Calu3 (cell line): Measurements from ENCODE around the gene MRPL55. TPM values are rescaled to one million over a fixed set of nuclear protein-coding genes. Genes with fewer than 3 reads are reported as not detected.

ENCODE experiments used
- BruUV-seq: library from RNA; stranded (reverse); fragments of 400-500 nt; replicated peaks from 2 replicates; lab custom pipeline; 2021; lab: Mats Ljungman, UMichigan
- CTCF ChIA-PET: fragments of 300-600 bp; sonication (Branson Sonifier 250); formaldehyde crosslinking; loops from one replicate; lab custom pipeline; 2022; ENCODE audit warnings: antibody characterized with exemption; lab: Charles Lee
- DNase-seq: peaks from one replicate; pipeline ENCODE4 v3.0.0; 2022
- H3K27ac Mint-ChIP-seq: one replicate; pipeline ENCODE4 v1.8.0; 2022; ENCODE audit warnings: mixed read lengths; ENCODE audit not compliant: unreplicated experiment
- H3K27me3 Mint-ChIP-seq: one replicate; pipeline ENCODE4 v1.8.0; 2022; ENCODE audit warnings: mixed read lengths; ENCODE audit not compliant: unreplicated experiment
- H3K36me3 Mint-ChIP-seq: one replicate; pipeline ENCODE4 v1.8.0; 2022; ENCODE audit warnings: mild to moderate bottlenecking, moderate library complexity, mixed read lengths; ENCODE audit not compliant: insufficient read depth, unreplicated experiment
- H3K4me1 Mint-ChIP-seq: one replicate; pipeline ENCODE4 v1.8.0; 2022; ENCODE audit warnings: mild to moderate bottlenecking, low read depth, mixed read lengths; ENCODE audit not compliant: unreplicated experiment
- H3K4me3 Mint-ChIP-seq: one replicate; pipeline ENCODE4 v1.8.0; 2022; ENCODE audit warnings: mild to moderate bottlenecking, low read depth, moderate library complexity, mixed read lengths; ENCODE audit not compliant: unreplicated experiment
- H3K9me3 Mint-ChIP-seq: one replicate; pipeline ENCODE4 v1.8.0; 2022; ENCODE audit warnings: low read depth, mixed read lengths; ENCODE audit not compliant: unreplicated experiment
- intact Hi-C: fragments of 100-400 bp; cut with micrococcal nuclease; formaldehyde crosslinking; loops from one replicate; pipeline ENCODE4 v1.10.0; 2022; ENCODE audit not compliant: unreplicated experiment
- total RNA-seq: library from RNA; stranded (reverse); gene quantifications from 2 replicates; pipeline ENCODE4 v1.2.3, GENCODE V29; 2022
- TF ChIP-seq, protein P1 (sequence below): fragments of 200-600 bp; IDR thresholded peaks from one replicate; pipeline ENCODE4 v1.8.0; 2022; ENCODE audit warnings: antibody characterized with exemption; ENCODE audit not compliant: unreplicated experiment

MRPL55 gene
- total RNA-seq, 1 experiment from 2014 or later, result 72.3 TPM

DNA sequence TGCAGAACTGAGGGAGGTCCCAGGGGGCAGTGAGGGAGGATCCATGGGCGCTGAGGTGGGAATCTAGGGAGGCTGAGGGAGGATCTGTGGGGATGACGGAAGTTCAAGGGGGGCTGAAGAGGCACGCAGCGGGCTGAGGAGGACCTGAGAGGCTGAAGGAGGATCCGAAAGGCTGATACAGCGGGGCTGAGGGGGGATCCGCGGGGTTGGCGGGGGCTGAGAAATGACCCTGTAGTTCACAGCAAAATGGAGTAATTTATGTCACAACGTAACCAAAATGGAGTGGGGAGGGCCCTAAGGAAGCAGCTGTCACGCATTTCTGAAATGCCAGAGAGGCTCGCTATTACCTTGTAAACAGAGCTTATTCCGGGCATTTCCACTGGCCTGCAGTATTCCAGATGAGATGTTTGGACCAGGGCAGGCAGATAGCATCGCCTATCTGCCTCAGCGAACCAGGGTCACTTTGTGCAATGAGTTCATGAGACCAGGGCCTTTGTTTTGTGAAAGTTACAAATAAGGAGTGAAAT is 926 bp upstream of the MRPL55 start:
- H3K4me3 Mint-ChIP-seq, result peak overlapping the region; percentile 89
- H3K27ac Mint-ChIP-seq, result peak overlapping the region; percentile 86
- no peaks in the 10 kb centered on the region for H3K9me3 Mint-ChIP-seq
- peaks cover 49% of the 10 kb centered on the region for H3K36me3 Mint-ChIP-seq
- no TSS peak for BruUV-seq
- no peaks in the 10 kb centered on the region for H3K27me3 Mint-ChIP-seq
- intact Hi-C loops, result no loop called here
- CTCF ChIA-PET, result interaction anchor here (1.0 to 1.6 kb wide), 5 partner anchors 9 to 111 kb away, joined by 4 to 7 read pairs (median 5); partner anchors contain the start of gene IBA57
- peaks cover 25% of the 10 kb centered on the region for H3K4me1 Mint-ChIP-seq
- DNase-seq, result no peak
- TF ChIP-seq, protein P1, sequence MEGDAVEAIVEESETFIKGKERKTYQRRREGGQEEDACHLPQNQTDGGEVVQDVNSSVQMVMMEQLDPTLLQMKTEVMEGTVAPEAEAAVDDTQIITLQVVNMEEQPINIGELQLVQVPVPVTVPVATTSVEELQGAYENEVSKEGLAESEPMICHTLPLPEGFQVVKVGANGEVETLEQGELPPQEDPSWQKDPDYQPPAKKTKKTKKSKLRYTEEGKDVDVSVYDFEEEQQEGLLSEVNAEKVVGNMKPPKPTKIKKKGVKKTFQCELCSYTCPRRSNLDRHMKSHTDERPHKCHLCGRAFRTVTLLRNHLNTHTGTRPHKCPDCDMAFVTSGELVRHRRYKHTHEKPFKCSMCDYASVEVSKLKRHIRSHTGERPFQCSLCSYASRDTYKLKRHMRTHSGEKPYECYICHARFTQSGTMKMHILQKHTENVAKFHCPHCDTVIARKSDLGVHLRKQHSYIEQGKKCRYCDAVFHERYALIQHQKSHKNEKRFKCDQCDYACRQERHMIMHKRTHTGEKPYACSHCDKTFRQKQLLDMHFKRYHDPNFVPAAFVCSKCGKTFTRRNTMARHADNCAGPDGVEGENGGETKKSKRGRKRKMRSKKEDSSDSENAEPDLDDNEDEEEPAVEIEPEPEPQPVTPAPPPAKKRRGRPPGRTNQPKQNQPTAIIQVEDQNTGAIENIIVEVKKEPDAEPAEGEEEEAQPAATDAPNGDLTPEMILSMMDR, result no peak

DNA sequence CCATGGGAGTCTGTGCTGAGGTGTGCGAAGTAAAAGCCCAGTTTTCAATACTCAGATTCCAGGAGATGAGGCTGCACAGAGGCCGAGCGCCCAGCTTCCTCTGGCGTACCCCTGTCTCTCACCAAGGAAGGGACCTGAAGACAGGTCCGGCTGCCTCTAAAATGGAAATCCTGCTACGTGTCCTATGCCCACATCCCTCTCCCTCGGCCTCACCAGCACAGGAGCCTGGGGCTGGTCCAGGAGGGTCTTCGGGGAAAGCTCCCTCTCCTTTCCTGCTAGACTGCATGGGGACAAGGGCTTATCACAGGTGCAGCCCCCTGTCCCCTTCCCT is 392 bp downstream of the MRPL55 start:
- intact Hi-C loops, result no loop called here
- CTCF ChIA-PET, result no interaction called here
- Mint-ChIP-seq H3K27ac (peak overlapping the region; percentile 86), H3K4me1 (peaks cover 34% of the 10 kb centered on the region), H3K36me3 (peaks cover 62% of the 10 kb centered on the region), H3K9me3 (no peaks in the 10 kb centered on the region), H3K4me3 (peak overlapping the region; percentile 89), H3K27me3 (no peaks in the 10 kb centered on the region)
- TF ChIP-seq, protein P1, result no peak
- no TSS peak for BruUV-seq
- DNase-seq, result no peak

DNA sequence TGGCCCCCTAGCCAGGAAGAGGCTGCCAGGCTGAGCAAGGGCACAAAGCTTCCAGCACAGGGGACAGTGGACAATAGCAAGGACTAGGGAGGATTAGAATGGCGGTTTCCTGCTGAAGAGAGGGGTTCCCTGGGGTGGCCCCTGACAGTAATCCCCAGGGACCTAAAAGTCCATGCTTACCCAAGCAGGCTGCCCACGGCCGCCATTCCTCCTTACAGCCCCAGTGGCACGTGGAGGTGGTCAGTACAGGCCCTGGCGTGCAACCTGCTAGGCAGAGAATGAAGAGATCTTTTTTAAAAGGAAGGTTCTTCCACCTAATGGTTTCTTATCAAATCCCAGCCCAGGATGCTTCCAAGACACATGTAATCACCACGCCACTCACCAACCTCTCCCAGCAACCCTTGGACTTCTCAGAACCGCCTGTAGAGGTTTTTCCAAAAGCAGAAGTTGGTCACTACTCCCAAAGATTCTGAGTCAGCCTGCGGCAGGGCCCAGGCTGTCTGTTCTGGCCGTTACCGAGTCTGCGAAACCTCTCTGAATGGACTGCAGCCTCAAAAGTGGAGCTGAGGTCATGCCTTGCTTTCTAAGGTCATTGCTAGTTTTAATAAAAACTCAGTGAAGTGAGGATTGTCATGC is 926 bp downstream of the MRPL55 start:
- H3K27me3 Mint-ChIP-seq, result no peaks in the 10 kb centered on the region
- H3K9me3 Mint-ChIP-seq, result no peaks in the 10 kb centered on the region
- intact Hi-C loops, result no loop called here
- peaks cover 68% of the 10 kb centered on the region for H3K36me3 Mint-ChIP-seq
- H3K4me1 Mint-ChIP-seq, result peaks cover 34% of the 10 kb centered on the region
- no peak for DNase-seq
- peak overlapping the region; percentile 89 for H3K4me3 Mint-ChIP-seq
- peak overlapping the region; percentile 86 for H3K27ac Mint-ChIP-seq
- BruUV-seq, result TSS peak; percentile 72
- TF ChIP-seq, protein P1, result no peak
- CTCF ChIA-PET, result no interaction called here

- H3K4me3 Mint-ChIP-seq, result peak overlapping the region; percentile 89
- intact Hi-C loops, result no loop called here
These were observed 1.5 kb downstream of the MRPL55 start for GRCh38 chr1:228107636-228108035.

More at GRCh38 chr1:228107636-228108035, 1.5 kb downstream of the MRPL55 start:
- Mint-ChIP-seq H3K36me3 (peaks cover 73% of the 10 kb centered on the region), H3K9me3 (no peaks in the 10 kb centered on the region), H3K27ac (no peak overlapping the region), H3K27me3 (no peaks in the 10 kb centered on the region), H3K4me1 (peaks cover 34% of the 10 kb centered on the region)
- CTCF ChIA-PET, result no interaction called here
- DNase-seq, result no peak
- no TSS peak for BruUV-seq
- TF ChIP-seq, protein P1, result no peak
